Measurements from ENCODE around the gene CD300H. TPM values are rescaled to one million over a fixed set of nuclear protein-coding genes. Genes with fewer than 3 reads are reported as not detected.

CD300H gene
- polyA plus RNA-seq, 1 experiment = not detected

DNA sequence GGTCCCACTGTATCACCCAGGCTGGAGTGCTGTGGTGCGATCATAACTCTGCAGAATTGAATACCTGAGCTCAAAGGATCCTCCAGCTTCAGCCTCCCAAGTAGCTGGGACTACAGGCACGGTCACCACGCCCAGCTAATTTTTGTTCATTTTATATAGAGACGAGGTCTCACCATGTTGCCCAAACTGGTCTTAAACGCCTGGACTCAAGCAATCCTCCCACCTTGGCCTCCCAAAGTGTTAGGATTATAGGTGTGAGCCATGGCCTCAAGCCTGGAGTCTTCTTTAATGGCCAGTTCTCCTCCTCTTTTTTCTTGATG lies 36.5 kb downstream of the CD300H start:
- TF ChIP-seq, protein P1, sequence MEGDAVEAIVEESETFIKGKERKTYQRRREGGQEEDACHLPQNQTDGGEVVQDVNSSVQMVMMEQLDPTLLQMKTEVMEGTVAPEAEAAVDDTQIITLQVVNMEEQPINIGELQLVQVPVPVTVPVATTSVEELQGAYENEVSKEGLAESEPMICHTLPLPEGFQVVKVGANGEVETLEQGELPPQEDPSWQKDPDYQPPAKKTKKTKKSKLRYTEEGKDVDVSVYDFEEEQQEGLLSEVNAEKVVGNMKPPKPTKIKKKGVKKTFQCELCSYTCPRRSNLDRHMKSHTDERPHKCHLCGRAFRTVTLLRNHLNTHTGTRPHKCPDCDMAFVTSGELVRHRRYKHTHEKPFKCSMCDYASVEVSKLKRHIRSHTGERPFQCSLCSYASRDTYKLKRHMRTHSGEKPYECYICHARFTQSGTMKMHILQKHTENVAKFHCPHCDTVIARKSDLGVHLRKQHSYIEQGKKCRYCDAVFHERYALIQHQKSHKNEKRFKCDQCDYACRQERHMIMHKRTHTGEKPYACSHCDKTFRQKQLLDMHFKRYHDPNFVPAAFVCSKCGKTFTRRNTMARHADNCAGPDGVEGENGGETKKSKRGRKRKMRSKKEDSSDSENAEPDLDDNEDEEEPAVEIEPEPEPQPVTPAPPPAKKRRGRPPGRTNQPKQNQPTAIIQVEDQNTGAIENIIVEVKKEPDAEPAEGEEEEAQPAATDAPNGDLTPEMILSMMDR (IDR thresholded peaks at IDR 0.05; ENCODE audit: low read depth, low read length) = no peak
- peaks cover 16% of the 10 kb centered on the region for H3K9me3 ChIP-seq (ENCODE audit: control insufficient read depth, insufficient read depth, low read length)
- H3K4me3 ChIP-seq (ENCODE audit: low read depth, low read length) = no peak overlapping the region
- ChIA-PET CTCF (interaction anchor here (1.6 kb wide), 1 partner anchor 74 kb away, joined by 5 read pairs; no protein-coding TSS in a partner anchor), POLR2A (no interaction called here)
- H3K27me3 ChIP-seq (ENCODE audit: control insufficient read depth, insufficient read depth, low read length) = no peaks in the 10 kb centered on the region
- no peak overlapping the region for H3K27ac ChIP-seq (ENCODE audit: low read depth, low read length)
- no peak for DNase-seq (ENCODE audit: low read depth, low spot score)

DNA sequence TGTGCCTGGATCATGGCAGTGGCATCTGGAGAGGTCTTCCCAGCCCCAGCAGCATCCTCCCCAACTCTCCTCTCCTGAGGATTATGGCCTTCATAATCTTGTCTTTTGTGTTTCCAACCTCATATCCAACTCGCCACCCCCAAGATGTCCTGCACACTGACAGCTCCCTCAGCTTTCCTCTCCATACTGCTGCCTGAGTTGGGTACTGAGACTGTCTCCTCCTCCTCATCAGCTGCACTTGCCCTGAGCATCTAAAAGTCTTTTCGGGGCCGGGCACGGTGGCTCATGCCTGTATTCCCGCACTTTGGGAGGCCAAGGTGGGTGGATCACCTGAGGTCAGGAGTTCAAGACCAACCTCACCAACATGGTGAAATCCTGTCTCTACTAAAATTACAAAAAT lies 38.1 kb downstream of the CD300H start:
- H3K9me3 ChIP-seq (ENCODE audit: control insufficient read depth, insufficient read depth, low read length) = peaks cover 20% of the 10 kb centered on the region
- ChIA-PET CTCF (interaction anchor here (1.6 kb wide), 1 partner anchor 72 kb away, joined by 5 read pairs; no protein-coding TSS in a partner anchor), POLR2A (no interaction called here)
- H3K27me3 ChIP-seq (ENCODE audit: control insufficient read depth, insufficient read depth, low read length) = no peaks in the 10 kb centered on the region
- no peak for DNase-seq (ENCODE audit: low read depth, low spot score)
- no peak overlapping the region for H3K4me3 ChIP-seq (ENCODE audit: low read depth, low read length)
- TF ChIP-seq, protein P1 (IDR thresholded peaks at IDR 0.05; ENCODE audit: low read depth, low read length) = no peak
- no peak overlapping the region for H3K27ac ChIP-seq (ENCODE audit: low read depth, low read length)

DNA sequence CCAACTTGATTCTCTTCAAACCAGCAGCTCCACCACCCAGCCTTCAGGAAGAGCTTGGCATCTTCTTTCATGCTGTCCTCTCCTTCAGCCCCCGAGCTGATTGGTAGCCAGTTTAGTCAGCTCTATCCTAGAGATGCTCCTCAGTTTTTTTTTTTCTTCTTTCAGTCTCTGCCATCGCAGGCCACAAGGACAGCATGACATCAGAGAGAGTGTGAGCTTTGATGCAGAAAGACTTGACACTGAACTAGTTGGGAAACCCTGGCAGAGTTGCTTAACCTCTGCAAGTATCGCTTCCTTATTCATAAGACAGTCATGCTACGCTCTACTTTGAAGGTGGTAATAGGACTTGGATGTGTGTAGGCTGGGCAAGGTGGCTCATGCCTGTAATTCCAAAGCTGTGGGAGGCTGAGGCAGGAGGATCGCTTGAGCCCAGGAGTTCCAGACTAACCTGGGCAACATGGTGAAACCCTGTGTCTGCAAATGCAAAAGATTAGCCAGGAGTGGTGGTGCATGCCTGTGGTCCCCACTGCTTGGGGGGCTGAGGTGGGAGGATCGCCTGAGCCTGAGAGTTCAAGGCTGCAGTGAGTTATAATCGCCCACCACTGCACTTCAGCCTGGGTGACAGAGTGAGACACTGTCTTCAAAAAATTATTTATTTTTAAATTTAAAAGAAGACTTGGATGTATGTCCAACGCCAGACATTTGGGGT lies 38.7 kb downstream of the CD300H start:
- H3K27me3 ChIP-seq (ENCODE audit: control insufficient read depth, insufficient read depth, low read length) = no peaks in the 10 kb centered on the region
- TF ChIP-seq, protein P1 (IDR thresholded peaks at IDR 0.05; ENCODE audit: low read depth, low read length) = no peak
- ChIA-PET POLR2A (no interaction called here), CTCF (no interaction called here)
- H3K27ac ChIP-seq (ENCODE audit: low read depth, low read length) = no peak overlapping the region
- peaks cover 20% of the 10 kb centered on the region for H3K9me3 ChIP-seq (ENCODE audit: control insufficient read depth, insufficient read depth, low read length)
- DNase-seq (ENCODE audit: low read depth, low spot score) = no peak
- H3K4me3 ChIP-seq (ENCODE audit: low read depth, low read length) = no peak overlapping the region

DNA sequence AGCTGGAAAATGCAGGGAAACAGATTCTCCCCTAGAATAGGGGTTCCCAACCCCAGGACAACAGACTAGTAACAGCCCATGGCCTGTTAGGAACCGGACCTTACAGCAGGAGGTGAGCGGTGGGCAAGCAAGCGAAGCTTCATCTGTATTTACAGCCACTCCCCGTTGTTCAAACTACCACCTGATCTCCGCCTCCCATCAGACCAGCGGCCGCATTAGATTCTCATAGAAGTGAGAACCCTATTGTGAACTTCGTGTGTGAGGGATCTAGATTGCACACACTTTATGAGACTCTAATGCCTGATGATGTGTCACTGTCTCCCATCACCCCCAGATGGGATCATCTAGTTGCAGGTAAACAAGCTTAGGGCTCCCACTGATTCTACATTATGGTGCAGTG lies 39.6 kb downstream of the CD300H start:
- H3K27me3 ChIP-seq (ENCODE audit: control insufficient read depth, insufficient read depth, low read length) = no peaks in the 10 kb centered on the region
- no peak overlapping the region for H3K4me3 ChIP-seq (ENCODE audit: low read depth, low read length)
- H3K27ac ChIP-seq (ENCODE audit: low read depth, low read length) = no peak overlapping the region
- H3K9me3 ChIP-seq (ENCODE audit: control insufficient read depth, insufficient read depth, low read length) = peaks cover 27% of the 10 kb centered on the region
- no peak for DNase-seq (ENCODE audit: low read depth, low spot score)
- CTCF ChIA-PET = no interaction called here
- TF ChIP-seq, protein P1 (IDR thresholded peaks at IDR 0.05; ENCODE audit: low read depth, low read length) = no peak
- POLR2A ChIA-PET = no interaction called here

DNA sequence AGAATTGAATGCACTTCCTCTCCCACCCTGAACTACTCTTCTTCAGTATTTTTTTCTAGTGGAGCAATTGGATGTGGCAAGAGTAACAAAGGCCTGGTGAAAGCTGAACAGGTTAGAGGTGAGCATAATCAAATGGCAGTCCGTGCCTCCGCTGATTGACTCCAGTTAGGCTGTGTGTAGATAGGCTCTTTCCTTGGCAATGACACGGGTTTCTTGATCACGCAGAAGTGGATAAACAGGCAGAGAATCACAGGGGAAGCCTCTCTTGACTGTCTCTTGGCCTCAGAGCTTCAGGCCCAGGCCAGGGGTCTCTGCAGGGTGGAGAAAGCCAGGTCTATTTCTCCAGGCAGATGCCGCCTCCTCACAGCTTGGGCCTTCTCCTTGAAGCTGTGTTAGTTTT lies 40.2 kb downstream of the CD300H start:
- H3K27me3 ChIP-seq (ENCODE audit: control insufficient read depth, insufficient read depth, low read length) = no peaks in the 10 kb centered on the region
- no peak for DNase-seq (ENCODE audit: low read depth, low spot score)
- peaks cover 28% of the 10 kb centered on the region for H3K9me3 ChIP-seq (ENCODE audit: control insufficient read depth, insufficient read depth, low read length)
- no peak overlapping the region for H3K27ac ChIP-seq (ENCODE audit: low read depth, low read length)
- no peak overlapping the region for H3K4me3 ChIP-seq (ENCODE audit: low read depth, low read length)
- POLR2A ChIA-PET = no interaction called here
- TF ChIP-seq, protein P1 (IDR thresholded peaks at IDR 0.05; ENCODE audit: low read depth, low read length) = no peak
- CTCF ChIA-PET = no interaction called here
